Activated CD4-positive, alpha-beta T cell treated with anti-CD3 and anti-CD28 coated beads for 1 hour (primary cell): ENCODE data around the gene NTN3.
A peak's percentile ranks its signal among the peaks of the same experiment; 100 is the strongest.
"Not testable (repeated sequence)": the region's sequence is repeated elsewhere in the genome, so short reads cannot be mapped to it uniquely, and the experiment has no call there.

Source experiments
- DNase-seq: peaks from one replicate; pipeline ENCODE4 v3.0.0-alpha.2; 2020

The NTN3 gene

DNA sequence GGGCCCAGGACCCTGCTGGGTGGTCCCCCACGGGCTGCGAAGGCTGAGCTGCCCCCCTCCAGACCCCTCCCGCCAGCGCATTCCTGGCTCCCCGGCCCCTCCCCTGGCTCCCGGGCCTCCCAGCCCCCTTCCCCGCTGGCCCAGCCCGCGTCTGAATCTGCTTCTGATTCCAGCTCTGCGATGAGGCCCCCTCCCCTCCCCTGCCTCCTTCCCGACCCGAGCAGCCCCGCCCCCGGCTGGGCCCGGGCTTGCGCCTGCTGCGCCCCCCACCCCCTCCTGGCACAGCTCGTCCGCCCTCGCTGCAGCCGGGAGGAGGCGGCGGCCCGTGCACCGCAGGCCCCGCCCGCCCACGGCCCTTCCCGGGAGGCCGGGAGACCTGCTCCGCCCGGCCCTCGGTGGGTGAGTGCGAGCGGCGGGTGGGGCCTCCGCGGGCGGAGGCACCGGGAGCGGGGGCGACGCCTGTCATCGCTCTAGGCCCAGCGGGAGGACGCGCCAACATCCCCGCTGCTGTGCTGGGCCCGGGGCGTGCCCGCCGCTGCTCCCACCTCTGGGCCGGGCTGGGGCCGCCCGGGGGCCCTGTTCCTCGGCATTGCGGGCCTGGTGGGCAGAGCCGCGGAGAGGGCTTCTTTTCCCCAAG lies at the start of gene NTN3:
NTN3 (plus strand) TSS at position 282 of the 637 bp plus-strand sequence. CDS start 405 bp downstream, outside the sequence.
- DNase-seq: no peak

DNA sequence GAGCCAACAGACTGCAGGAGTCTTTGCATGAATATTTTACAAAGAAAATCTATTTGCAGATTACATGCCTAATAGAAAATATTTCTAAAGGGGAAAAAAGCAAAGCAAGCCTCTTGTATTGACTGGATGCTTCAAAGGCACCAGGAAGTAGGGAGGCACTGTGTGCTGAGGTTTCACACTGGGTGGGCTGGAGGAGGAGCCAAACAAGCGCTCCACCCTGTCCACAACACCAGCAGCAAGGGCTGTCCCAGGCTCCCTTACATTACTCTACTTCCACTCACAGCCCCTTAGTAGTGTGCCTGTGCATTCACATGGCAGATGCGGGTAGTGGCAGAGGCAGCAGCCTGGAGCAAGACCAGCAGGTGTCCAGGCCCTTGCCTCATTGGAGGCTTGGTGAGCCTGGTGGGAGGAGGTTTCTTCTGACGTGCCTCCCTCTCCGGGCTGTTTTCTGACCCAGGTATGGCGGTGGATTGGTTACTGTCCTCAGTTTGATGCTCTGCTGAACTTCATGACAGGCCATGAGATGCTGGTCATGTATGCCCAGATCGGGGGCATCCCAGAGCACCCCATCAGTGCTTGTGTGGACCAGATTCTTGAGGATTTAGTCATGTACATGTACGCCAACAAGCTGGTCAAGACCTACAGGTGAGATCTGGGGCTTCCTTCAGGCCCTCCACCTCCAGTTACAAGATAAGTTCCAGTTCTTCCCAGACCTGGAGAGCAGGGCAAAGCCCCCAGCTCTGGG lies 48.8 kb upstream of the NTN3 start:
- no peak for DNase-seq

DNA sequence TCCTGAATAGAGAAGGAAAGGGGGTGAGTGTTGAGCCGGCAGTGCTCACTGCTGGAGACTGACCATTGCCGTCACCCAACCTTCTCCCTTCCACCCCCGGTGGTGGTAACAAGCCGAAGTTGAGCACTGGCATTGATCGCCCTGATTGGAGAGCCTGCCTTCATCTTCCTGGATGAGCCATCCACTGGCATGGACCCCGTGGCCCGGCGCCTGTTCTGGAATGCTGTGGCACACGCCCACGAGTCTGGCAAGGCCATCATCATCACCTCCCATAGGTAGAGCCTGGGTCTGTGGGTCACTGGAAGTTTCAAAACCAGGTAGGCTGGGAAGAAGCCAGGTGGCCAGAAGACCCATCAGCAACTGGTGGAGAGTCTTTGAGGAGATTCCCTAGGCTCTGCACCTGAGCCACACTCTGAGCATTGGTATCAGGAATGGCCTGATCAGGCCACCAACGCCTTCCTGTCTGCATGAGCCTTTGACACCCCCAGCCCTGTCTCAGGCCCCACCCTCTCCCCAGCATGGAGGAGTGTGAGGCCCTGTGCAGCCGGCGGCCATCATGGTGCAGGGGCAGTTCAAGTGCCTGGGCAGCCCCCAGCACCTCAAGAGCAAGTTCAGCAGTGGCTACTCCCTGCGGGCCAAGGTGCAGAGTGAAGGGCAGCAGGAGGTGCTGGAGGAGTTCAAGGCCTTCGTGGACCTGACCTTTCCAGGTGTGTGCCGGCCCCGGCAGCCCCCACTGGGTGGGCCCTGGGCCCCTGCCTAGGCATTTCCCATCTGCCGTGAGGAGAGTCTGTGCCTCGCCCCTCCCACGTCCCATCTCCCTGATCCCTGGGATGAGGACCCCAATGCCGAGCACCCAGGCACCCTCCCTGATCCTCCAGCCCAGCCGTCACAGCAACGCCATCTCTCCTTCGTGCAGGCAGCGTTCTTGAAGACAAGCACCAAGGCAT lies 46.8 kb upstream of the NTN3 start:
- DNase-seq: no peak

DNA sequence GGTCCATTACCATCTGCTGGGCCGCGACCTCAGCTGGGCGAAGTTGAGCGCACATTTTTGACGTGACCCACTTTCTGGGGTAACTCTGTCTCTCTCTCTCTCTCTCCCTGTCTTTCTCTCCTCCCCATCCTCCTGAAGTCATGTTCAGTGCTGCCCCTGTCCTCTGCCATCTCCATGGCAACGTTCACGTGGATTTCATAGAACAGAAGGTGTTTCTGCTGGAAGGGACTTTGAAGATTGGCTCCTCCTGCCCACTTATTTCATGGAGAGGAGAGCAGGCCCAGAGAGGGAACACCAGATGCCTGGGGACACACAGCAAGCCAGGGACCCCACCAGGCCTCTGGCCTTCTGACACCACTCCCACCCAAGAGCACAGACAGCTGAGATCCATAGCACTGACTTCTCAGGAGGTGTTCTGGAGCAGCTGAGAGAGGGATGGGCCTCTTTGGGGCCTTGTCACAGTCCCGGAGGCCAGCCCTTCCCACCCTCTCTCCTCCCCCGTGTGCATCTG lies 46.0 kb upstream of the NTN3 start:
- DNase-seq: no peak

DNA sequence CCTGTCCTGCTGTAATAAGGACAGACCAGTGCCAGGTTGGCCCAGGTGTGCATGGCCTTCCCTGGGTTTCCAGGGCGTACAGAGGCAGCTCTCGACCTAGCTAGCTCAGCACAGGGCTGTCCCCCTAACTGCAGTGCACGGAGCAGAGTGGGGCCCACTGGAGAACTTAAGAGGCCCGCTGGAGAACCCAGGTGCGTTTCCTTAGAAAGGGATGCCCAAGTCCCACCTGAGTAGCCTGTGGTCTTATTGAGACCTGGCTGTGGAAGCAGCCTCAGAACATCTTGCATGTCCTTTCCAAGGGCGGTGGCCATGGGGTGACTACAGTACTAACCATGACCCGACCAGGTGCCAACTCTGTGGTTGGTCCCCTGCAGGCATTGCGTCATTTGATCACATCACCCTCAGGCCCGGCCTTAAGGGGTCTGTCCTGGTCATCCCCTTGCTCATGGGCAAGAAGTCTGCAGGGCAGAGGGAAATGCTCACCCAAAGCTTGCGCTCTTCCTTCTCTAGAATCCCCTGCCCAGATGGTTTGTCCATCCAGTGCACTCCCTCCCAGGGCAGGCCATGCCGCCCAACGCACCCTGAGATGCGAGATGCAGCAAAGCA lies 45.2 kb upstream of the NTN3 start:
- DNase-seq: no peak

DNA sequence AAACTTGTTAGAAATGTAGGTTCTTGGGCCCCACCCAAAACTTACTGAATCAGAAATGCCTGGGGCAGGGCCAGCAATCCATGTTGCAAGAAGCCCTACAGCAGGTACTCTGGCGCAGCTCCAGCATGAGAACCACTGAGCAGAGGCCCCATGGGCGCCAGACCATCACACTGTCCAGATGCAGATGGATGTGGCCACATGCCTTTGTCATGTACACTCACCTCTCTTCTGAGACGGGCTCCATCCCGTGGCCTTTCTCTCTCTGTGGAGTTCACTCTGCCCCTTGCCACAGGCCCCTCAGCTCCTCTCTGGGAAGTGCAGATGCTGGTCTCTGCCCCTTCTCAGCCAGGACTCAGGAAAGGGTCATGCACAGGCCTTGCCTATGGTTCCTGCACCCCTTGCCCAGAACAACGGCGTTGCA lies 44.1 kb upstream of the NTN3 start:
- no peak for DNase-seq

DNA sequence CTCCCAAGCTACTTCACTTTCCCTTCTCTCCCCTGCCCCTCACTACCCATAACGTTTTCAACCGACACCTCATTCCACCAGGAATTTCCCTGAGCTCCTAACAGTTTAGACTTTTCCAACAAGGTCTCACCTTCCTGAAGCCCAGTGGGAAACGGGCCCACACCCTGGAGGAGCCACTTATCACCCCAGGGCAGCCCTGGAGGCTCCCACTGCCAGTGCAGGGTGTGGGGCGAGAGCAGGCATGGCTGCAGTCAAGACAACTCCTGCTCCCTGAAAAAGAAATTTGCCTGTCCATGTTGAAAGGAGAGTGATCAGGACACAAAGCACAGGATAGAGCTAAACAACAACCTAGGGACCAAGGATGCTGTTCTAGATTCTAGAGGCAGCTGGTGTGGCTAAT lies 43.6 kb upstream of the NTN3 start:
- no peak for DNase-seq

DNA sequence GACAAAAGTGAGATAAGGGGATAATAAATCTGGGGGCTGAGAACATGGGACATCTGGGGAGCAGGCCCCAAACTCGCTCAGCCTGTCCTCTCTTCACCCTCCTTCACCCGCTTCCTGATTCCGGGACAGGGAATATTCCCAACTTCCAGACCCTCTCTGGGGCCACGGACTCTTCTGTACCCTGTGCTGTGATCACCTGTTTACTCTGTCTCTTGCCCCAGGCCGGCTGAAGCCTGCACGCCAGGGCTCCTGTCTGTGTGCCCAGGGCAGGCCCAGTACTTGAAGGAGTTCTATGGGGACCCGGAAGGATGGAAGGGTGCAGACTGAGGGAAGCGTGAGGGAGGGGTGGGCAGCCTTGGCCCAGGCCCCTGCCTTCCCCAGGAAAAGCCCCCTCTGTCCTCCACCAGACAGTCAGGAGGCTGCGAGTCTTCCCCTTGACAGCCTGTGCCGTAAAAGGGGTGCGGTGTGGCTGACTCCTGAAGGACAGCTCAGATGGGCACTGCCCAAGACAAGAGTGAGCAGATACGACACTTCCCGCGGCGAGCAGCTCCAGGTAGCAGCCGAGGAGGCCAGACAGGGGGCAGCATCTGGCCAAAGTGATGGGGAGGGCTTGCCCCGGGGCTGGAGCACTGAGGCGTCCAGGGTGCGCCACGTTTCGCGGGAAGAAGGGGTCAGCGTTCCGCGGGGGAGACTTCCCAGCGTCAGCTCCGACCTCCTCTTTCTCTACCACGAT lies 42.9 kb upstream of the NTN3 start:
- DNase-seq: peak; percentile 11

DNA sequence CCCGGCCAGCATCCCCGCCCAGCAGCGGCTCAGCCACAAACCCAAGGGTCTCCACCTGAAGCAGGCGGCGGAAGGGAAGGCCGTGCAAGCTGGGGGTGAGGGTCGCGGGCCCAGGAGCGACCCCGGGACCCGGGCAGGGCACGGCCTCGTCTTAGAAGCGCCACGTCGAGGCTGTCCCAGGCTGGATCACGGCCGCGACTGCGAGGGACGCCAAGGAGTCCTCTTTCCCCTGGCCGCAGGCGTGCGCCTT lies 42.4 kb upstream of the NTN3 start:
- no peak for DNase-seq

DNA sequence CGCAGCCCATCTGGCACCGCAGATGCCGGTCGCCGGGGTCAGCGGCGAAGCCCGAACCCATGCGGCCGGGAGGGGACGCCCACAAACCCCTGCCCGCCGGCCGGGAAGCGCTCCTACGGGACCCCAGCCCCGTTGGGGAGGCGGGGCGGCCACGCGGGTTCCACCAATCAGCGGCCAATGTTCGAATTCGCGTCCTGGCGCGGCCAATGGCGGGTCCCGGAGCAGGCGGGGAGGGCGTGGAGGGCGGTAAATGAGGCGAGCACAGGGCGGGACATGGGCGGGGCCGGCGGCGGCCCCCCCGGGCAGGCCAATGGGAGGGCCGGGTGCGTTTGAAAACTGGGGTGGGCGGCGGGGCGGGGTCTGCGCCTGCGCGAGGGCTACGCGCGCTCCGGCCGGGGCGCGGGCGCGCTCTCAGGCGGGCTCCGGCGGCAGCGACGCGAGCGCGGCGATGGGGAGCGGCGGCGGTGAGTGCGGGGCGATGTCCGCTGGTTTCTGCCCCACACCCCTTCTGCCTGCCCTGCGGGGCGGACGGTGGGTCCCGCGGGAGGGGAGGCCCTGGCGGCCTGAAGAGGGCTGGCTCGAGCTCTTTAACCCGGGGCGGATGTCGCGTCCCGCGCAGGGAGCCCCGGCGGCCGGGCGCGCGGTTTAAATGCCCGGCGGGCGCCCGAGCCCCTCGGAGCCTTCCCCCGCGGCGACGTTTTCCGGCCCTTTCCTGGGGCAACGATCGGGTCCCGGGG lies 41.9 kb upstream of the NTN3 start, which contains the start of gene CCNF:
CCNF (plus strand) TSS at position 414 of the 737 bp plus-strand sequence; CDS start at position 449, 35 bp downstream.
- DNase-seq: peak; percentile 97

DNA sequence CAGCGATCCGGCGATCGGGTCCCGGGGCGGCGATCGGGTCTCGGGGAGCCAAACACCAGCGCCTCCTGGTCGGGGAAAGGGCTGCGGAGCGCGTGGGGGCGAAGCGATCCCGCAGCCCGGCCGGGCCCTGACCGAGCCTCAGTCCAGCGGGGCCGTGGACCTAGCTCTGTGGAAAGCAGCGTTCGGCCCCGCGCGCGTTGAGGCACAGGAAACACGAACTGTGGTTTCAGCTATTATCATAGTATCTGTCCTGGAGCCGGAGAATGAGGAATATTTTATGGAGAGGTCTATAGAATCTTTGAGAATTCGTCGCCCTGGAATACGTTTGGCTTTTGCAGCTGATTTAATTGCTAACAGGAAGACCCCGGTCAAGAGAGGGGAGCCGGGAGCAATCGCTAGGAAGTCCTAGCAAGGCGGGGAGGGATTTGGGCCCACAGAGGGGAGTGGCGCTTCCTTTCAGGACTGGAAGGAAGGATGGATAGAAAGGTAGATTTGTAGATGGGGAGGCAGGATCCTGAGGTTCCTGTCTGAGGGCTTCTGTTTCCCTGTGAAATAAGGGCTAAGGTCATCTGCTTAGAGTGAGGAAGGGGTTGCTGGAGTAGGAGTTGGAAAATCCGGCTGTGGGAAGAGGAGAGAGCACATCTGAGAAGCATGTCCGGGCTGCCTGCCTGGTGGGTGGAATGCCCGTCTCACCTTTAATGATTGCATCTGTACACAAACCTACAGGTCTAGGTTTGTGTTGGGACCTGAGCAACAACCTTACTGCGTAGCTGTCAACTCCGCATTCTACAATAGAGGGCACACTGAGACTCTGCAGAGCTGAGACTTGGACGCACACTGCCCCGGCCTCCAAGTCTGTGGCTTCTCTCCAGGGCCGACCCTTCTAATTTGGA lies 41.1 kb upstream of the NTN3 start:
- DNase-seq: no peak

DNA sequence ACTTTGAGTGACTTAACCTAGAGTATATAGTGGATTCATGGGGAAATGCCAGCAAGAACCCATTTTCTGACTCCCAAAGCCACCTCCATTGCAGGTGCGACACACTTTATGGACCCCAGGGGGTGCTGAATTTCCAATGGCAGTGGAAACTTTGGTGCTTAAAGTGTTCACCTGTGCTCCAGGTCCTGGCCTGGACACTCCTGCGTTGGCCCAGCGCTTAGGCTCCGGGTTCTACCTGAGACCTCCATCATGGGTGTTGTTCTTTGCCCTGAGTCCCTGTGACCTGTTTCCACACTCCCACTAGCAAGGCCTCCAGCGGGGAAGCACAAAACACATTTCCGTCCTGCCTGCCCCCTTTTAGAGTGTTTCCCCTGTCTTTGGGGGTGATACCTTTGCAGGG lies 38.8 kb upstream of the NTN3 start:
- no peak for DNase-seq

DNA sequence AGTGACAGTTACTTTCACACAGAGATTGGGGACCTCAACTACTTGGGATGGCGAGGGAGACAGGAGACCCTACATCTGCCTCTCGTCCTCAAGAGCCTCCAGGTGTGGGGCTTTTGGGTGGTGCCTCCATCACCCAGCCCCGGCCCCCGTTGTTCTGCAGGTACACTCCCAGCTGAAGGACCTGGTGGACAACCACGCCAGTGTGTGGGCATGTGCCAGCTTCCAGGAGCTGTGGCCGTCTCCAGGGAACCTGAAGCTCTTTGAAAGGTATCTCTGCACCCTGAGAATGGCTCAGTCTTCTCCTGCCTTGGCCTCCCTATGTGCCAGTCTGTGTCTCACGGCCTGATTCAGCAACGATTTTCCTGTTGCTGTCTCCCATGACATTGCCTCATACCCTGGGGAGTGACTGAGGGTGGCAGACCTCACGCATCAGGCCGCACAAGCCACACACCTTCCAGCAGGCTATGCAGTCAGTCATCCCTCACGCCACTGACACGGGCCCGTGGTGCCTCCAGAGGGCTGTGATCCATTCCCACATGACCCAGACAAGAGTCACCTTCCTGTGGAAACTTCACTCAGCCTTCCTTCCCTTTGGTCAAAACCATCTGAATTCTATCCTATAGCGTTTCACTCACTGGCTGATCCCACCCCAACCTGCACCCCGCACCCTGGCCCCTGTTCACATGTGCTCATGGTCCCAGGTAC lies 38.1 kb upstream of the NTN3 start:
- DNase-seq: no peak

DNA sequence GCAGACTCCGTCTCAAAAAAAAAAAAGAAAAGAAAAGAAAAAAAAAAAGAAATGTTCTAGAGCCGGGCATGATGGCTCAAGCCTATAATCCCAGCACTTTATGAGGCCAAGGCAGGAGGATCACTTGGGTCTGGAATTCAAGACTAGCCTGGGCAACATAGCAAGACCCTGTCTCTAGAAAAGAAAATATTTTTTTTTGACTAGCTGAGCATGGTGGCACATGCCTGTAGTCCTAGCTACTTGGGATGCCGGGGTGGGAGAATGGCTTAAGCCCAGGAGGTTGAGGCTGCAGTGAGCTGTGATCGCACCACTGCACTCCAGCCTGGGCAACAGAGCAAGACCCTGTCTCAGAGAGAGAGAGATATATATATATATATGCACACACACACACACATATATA lies 35.9 kb upstream of the NTN3 start:
- DNase-seq: not testable (repeated sequence)

DNA sequence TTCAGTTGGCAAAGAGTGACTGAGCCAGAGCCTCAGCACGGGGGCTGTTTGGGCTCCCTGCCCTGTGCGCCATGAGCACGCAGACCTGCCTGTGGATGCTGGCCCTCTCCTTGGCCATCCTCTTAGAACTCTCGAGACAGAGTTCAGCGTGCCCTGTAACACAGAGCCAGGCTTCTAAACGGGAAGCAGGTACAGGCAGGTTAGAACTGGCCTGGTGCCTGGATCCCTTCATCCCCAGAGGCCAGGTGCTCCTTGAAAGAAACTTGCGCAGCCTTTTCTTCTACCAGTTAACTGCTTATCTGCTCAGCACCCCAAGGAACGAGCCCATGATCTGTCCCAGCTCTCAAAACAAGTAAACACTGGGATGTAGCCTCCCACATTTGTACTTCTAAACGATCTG lies 35.0 kb upstream of the NTN3 start:
- no peak for DNase-seq

DNA sequence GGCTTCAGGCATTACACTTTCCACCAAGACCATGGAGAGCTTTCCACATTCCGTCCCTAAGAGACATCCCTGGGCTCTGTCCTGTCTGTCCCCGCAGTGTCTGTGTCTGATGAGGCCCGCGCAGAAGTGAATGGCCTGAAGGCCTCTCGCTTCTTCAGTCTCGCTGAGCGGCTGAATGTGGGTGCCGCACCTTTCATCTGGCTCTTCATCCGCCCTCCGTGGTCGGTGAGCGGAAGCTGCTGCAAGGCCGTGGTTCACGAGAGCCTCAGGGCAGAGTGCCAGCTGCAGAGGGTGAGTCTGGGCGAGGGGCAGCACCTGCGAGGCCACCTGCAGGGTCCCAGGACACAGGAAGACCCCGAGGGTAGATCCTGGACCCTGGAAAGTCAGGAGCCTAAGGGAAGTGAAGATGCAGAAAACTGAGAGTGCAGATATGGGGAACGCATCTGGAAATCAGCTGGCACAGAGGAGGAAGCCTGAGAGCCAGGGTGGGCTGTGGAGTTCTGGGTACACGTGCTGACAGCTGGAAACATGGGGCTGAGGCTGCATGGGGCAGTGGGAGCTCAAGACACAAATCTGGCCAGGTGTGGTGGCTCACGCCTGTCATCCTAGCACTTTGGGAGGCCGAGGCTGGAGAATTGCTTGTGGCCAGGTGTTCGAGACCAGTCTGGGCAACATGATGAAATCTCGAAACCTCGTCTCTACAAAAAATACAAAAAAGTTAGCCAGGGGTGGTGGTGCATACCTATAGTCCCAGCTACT lies 33.9 kb upstream of the NTN3 start:
- DNase-seq: no peak

DNA sequence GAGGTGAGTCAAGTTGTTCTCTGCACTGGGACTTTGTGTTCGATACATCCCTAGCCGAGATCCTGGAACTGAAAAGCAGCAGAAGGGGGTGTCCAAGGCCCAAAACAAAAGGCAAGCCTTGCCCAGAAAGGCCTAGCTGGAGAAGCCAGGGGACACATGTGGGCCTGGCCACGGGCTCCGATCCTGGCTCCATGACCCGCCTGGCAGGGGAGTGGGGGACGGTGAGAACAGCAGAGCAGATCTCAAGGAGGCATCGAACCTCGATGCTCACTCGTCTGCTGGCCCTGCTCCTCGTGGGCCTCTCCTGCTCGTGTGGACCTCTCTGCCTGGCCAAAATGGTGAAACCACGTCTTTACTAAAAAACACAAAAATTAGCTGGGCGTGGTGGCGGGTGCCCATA lies 33.0 kb upstream of the NTN3 start:
- DNase-seq: no peak

DNA sequence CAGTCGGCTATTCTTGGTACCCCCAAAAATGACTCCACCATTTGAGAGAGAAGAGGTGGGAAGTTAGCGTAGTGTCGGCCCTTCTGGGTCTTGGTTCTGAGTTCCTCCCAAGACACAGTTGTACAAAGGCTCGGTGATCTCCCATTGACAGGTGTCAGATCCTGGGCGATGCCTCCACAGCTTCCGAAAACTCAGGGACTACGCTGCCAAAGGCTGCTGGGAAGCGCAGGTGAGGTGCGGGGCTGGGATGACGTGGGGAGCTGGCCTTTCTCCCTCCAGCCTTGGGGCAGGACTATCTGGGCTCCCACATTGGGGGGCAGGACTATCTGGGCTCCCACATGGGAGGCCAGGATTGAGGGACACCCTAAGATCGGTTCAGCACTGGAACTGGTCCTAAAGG lies 31.5 kb upstream of the NTN3 start:
- DNase-seq: no peak
